ENCODE data around the gene GALNT12. TPM values are rescaled to one million over a fixed set of nuclear protein-coding genes. Genes with fewer than 3 reads are reported as not detected.

GALNT12 gene
- total and polyA plus RNA-seq, 2 experiments from 2014 or later, result 14.6 to 23.6 TPM

GRCh38 chr9:98882569-98882923 lies 75.1 kb downstream of the GALNT12 start (continued):
- TF ChIP-seq NANOG (IDR thresholded peaks at IDR 0.05; ENCODE audit: borderline replicate concordance), result no peak
- TF ChIP-seq REST (IDR thresholded peaks at IDR 0.05; ENCODE audit: unreplicated experiment), result no peak

GRCh38 chr9:98883276-98883675 lies 75.8 kb downstream of the GALNT12 start:
- H3F3A ChIP-seq (replicated peaks; ENCODE audit: low read depth), result no peaks in the 10 kb centered on the region
- no peak overlapping the region for H3K27ac ChIP-seq (ENCODE audit: low read depth)
- H3K4me1 ChIP-seq (ENCODE audit: insufficient read depth), result no peaks in the 10 kb centered on the region
- no peaks in the 10 kb centered on the region for H3K36me3 ChIP-seq (ENCODE audit: insufficient read depth)
- H3K9me3 Mint-ChIP-seq, result no peaks in the 10 kb centered on the region
- H4K20me1 ChIP-seq (replicated peaks; ENCODE audit: insufficient read depth), result no peaks in the 10 kb centered on the region
- no peak overlapping the region for H3K4me3 Mint-ChIP-seq
- no peak overlapping the region for H3K4me2 ChIP-seq
- no peak for ATAC-seq
- no peaks in the 10 kb centered on the region for H3K79me2 ChIP-seq (replicated peaks; ENCODE audit: insufficient read depth)
- H3K36me3 Mint-ChIP-seq (ENCODE audit: low read depth), result no peaks in the 10 kb centered on the region
- no peak overlapping the region for H3K4me3 ChIP-seq
- H3K27ac Mint-ChIP-seq, result no peak overlapping the region
- no peaks in the 10 kb centered on the region for H3K9me2 ChIP-seq (ENCODE audit: insufficient read depth)
- no peaks in the 10 kb centered on the region for H3K27me3 Mint-ChIP-seq (ENCODE audit: insufficient read depth, low read depth, poor library complexity)
- H3K4me1 Mint-ChIP-seq, result no peaks in the 10 kb centered on the region
- no peak for DNase-seq (ENCODE audit: low spot score)
- H2AFZ ChIP-seq, result no peak overlapping the region
- H3K27me3 ChIP-seq (ENCODE audit: insufficient read depth), result no peaks in the 10 kb centered on the region
- no peak for TF ChIP-seq POLR2AphosphoS5 (IDR thresholded peaks at IDR 0.05; ENCODE audit: low read depth)
- TF ChIP-seq EZH2phosphoT487 (IDR thresholded peaks at IDR 0.05; ENCODE audit: unreplicated experiment), result no peak
- no peak for TF ChIP-seq REST (IDR thresholded peaks at IDR 0.05; ENCODE audit: unreplicated experiment)
- no peak for TF ChIP-seq CREB1 (CRISPR knock-in tag; IDR thresholded peaks at IDR 0.05; ENCODE audit: low read depth)
- no peak for TF ChIP-seq CTCF (conservative IDR thresholded peaks at IDR 0.05; ENCODE audit: low read depth in 2 of 2)
- no peak for TF ChIP-seq ZNF462 (CRISPR knock-in tag; IDR thresholded peaks at IDR 0.05)
- no peak for TF ChIP-seq EZH2 (IDR thresholded peaks at IDR 0.05; ENCODE audit: low read depth, unreplicated experiment)
- TF ChIP-seq NANOG (IDR thresholded peaks at IDR 0.05; ENCODE audit: borderline replicate concordance), result no peak
- TF ChIP-seq JUNB (IDR thresholded peaks at IDR 0.05; ENCODE audit: unreplicated experiment), result no peak
- no peak for TF ChIP-seq ZNF331 (CRISPR knock-in tag; IDR thresholded peaks at IDR 0.05; ENCODE audit: low read depth)
